Tracheal epithelial cell (primary cell): ENCODE results near the gene ANKRD49. TPM values are rescaled to one million over a fixed set of nuclear protein-coding genes. Genes with fewer than 3 reads are reported as not detected.

Experiments used
- total RNA-seq: library from RNA; depleted of rRNA; stranded (reverse); fragments of >200 nt; gene quantifications from 2 replicates; pipeline ENCODE4 v1.2.1, GENCODE V29; 2014

The ANKRD49 gene
- total RNA-seq = 15.4 and 24.9 TPM in 2 replicates

DNA sequence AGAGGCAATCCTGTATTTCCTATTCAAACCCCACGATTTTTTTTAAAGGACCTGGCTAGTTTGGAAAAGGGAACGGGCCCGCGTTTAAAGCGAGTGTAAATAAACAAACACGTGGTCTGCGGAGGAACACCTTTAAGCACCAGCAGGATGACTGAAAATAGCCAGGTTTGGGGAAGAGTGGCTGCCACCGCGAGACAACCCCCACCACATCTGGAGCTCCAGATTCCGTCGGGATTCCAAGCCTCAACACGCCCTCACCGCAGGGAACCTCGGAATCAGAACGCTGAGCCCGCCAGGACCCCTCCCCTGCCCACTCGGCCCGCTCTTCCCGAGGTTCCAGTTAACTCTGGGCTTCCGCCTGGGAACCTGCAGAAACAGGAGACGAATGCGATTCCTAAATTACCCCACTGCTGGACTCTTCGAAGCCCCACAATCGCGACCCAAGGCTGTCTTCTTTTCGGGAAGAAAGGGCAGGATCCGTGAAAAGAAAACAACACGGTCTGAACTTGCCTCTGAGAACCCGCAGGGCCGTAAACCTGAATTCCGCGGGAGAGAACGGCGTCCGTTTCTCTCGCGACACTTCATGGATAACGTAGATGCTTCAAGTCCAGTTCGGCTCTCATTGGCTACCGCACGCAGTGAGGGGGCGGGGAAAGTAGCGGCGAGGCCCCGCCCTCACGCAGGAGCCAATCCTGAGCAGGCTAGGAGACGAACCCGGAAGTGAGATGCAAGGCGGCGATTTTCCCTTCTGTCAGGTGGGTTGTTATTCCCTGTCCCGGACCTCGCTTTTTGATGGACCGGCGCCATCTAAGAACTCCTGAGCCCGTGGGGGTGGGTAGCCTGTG is at the start of gene ANKRD49, which contains the start of gene MRE11:
ANKRD49 (plus strand) TSS at position 704 of the 845 bp plus-strand sequence. CDS start 2,710 bp downstream, outside the sequence.
MRE11 (minus strand) TSS at position 564 of the 845 bp plus-strand sequence. CDS start 1,043 bp downstream, outside the sequence.

DNA sequence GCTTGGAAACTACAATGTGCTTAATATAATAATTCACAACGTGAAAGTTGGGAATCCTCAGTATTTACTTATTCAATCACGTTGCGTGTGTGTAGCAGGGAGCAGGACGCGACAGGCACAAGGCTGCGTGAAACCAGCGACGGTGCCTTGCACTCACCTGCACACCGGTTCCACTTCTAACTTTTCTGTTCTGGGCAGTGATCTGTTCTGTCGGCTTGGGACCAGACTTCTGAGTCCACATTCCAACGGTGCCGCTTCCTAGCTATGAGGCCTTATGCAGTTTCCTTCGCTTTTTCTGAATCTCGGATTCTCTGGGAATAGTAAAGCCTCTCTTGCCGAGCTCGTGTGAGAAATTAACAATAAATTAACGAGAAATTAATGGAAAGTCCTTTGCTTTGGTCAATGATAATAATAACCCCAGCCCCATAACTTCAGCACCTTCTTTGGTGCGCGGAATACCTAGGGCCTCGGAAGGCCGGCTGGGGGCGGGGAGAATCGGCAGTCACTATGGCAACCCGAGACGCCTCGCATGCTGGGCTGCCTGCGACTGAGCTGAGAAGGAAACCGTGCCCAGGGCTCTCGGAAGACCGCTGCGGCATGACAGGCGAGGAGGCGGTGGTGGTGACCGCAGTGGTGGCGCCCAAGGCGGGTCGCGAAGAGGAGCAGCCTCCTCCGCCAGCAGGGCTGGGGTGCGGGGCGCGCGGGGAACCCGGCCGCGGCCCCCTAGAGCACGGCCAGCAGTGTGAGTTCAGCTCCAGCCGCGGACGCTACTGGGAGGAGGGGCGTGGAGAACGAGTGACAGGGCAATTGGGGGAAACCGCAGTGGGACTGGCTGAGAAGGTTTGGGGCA is 18.4 kb downstream of the ANKRD49 start, which contains the start of gene C11orf97:
C11orf97 (plus strand) TSS at position 530 of the 850 bp plus-strand sequence; CDS start at position 598, 68 bp downstream.

DNA sequence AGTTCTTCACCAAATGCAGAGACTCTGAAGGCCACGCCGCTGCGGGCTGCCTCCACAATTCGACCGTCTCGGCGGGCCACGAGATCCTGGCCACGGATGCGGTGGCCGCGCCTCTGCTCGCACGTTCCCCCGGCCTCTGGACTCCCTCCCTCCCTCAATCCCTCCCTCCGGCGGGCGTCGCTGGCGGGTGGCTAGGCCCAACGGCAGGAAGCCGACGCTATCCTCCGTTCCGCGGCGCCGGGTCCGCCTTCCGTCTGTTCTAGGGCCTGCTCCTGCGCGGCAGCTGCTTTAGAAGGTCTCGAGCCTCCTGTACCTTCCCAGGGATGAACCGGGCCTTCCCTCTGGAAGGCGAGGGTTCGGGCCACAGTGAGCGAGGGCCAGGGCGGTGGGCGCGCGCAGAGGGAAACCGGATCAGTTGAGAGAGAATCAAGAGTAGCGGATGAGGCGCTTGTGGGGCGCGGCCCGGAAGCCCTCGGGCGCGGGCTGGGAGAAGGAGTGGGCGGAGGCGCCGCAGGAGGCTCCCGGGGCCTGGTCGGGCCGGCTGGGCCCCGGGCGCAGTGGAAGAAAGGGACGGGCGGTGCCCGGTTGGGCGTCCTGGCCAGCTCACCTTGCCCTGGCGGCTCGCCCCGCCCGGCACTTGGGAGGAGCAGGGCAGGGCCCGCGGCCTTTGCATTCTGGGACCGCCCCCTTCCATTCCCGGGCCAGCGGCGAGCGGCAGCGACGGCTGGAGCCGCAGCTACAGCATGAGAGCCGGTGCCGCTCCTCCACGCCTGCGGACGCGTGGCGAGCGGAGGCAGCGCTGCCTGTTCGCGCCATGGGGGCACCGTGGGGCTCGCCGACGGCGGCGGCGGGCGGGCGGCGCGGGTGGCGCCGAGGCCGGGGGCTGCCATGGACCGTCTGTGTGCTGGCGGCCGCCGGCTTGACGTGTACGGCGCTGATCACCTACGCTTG is 50.2 kb downstream of the ANKRD49 start, which contains the start of gene FUT4:
FUT4 (plus strand) TSS at position 227 of the 951 bp plus-strand sequence; CDS start at position 440, 213 bp downstream.

Other genes with a start within 250 kb of the ANKRD49 start
- not detected in 2 replicates for gene IZUMO1R, start 189.4 kb upstream of the ANKRD49 start, total RNA-seq
- under 0.01 TPM in 2 replicates for gene GPR83, start 92.6 kb upstream of the ANKRD49 start, total RNA-seq
- 9.6 and 16.4 TPM in 2 replicates for gene MRE11, start 140 bp upstream of the ANKRD49 start, total RNA-seq
- gene C11orf97, start 18.5 kb downstream of the ANKRD49 start, total RNA-seq = not detected in 2 replicates
- gene FUT4, start 49.9 kb downstream of the ANKRD49 start, total RNA-seq = 1.5 and 2.2 TPM in 2 replicates
- gene PIWIL4, start 73.4 kb downstream of the ANKRD49 start, total RNA-seq = 0.85 and 1.2 TPM in 2 replicates